Measurements from ENCODE around the gene SEC61A1. TPM values are rescaled to one million over a fixed set of nuclear protein-coding genes. Genes with fewer than 3 reads are reported as not detected.

Gene SEC61A1
- total RNA-seq, 2 donors from 2014 or later = 152 to 174 TPM

DNA sequence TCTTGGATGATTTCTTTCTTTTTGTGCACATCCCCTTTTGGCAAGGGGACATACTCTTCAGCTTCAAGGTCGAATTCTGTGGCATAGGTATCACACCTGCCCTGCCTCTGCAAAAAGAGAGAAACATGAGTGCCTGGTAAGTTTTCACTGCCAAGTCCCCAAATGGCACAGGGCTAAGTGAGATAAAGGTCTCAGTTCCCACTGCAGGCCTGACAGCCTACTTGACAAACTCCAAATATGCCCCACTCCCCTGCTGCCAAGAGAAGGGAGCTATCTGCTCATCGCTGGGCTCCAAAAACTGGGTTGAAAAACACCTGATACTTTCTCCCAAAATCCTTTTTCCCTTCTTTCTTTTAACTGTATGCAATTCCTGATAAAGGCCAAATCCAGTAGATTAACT is 48.4 kb downstream of the SEC61A1 start:
- TF ChIP-seq, protein P1, sequence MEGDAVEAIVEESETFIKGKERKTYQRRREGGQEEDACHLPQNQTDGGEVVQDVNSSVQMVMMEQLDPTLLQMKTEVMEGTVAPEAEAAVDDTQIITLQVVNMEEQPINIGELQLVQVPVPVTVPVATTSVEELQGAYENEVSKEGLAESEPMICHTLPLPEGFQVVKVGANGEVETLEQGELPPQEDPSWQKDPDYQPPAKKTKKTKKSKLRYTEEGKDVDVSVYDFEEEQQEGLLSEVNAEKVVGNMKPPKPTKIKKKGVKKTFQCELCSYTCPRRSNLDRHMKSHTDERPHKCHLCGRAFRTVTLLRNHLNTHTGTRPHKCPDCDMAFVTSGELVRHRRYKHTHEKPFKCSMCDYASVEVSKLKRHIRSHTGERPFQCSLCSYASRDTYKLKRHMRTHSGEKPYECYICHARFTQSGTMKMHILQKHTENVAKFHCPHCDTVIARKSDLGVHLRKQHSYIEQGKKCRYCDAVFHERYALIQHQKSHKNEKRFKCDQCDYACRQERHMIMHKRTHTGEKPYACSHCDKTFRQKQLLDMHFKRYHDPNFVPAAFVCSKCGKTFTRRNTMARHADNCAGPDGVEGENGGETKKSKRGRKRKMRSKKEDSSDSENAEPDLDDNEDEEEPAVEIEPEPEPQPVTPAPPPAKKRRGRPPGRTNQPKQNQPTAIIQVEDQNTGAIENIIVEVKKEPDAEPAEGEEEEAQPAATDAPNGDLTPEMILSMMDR (conservative IDR thresholded peaks at IDR 0.05) = no peak
- peaks cover 76% of the 10 kb centered on the region for H3K36me3 Mint-ChIP-seq (ENCODE audit: low read depth)
- peaks cover 9% of the 10 kb centered on the region for H3K4me1 Mint-ChIP-seq

DNA sequence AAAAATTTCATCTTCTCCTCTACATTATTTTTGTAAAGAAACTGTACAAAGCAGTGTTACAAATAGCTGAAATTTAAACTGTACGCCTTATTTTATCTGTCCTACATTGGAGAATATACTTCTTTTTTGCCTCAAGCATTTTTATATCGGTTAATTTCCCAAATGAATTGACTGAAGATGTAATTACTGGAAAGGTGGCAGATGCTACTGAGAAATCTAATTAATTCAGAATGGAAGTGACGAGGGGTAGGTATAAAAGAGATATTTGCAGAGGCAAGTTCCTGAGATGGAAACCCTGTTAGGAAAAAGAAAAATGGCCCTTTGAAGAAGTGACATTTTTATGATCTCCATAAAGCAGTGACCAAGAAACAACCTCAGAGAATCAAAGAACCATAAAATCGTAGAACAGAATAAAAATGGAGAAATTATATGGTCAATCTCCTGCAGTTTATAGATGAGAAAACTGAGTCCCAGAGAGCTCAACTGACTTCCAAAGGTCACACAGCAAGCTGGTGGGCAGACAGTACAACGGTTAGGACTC is 51.0 kb downstream of the SEC61A1 start:
- H3K27ac Mint-ChIP-seq = no peak overlapping the region
- H3K4me1 Mint-ChIP-seq = peaks cover 15% of the 10 kb centered on the region
- Histone ChIP-seq H3K9me3 (ENCODE audit: control insufficient read depth, low read length) (peaks cover 4% of the 10 kb centered on the region), H3K9ac (ENCODE audit: extremely low read depth, low read length, poor library complexity, severe bottlenecking) (no peak overlapping the region), H3K27me3 (ENCODE audit: control insufficient read depth, insufficient read depth, low read length, poor library complexity, severe bottlenecking) (no peaks in the 10 kb centered on the region), H3K4me3 (ENCODE audit: low read length) (no peak overlapping the region), H3K27ac (ENCODE audit: low read depth, low read length) (no peak overlapping the region), H3K4me1 (ENCODE audit: control insufficient read depth, insufficient read depth, low read length) (peaks cover 24% of the 10 kb centered on the region), H3K36me3 (ENCODE audit: control insufficient read depth, insufficient read depth, low read length) (peaks cover 63% of the 10 kb centered on the region)
- H3K27me3 Mint-ChIP-seq (ENCODE audit: insufficient read depth) = no peaks in the 10 kb centered on the region
- WGBS, 2 experiments (ENCODE audit: insufficient coverage in 1 of 2, insufficient read length in 1 of 2) = 91 to 92% methylated on average over 4 to 5 of the region's 5 CpGs
- TF ChIP-seq, protein P1 (conservative IDR thresholded peaks at IDR 0.05) = no peak
- H3K4me3 Mint-ChIP-seq = no peak overlapping the region
- no peak for DNase-seq
- H3K36me3 Mint-ChIP-seq (ENCODE audit: low read depth) = peaks cover 65% of the 10 kb centered on the region
- no peaks in the 10 kb centered on the region for H3K9me3 Mint-ChIP-seq

More for the DNA sequence above, 48.4 kb downstream of the SEC61A1 start:
- Histone ChIP-seq H3K27me3 (ENCODE audit: control insufficient read depth, insufficient read depth, low read length, poor library complexity, severe bottlenecking) (no peaks in the 10 kb centered on the region), H3K4me1 (ENCODE audit: control insufficient read depth, insufficient read depth, low read length) (peaks cover 26% of the 10 kb centered on the region), H3K36me3 (ENCODE audit: control insufficient read depth, insufficient read depth, low read length) (peaks cover 74% of the 10 kb centered on the region), H3K9ac (ENCODE audit: extremely low read depth, low read length, poor library complexity, severe bottlenecking) (no peak overlapping the region), H3K9me3 (ENCODE audit: control insufficient read depth, low read length) (no peaks in the 10 kb centered on the region), H3K4me3 (ENCODE audit: low read length) (no peak overlapping the region), H3K27ac (ENCODE audit: low read depth, low read length) (no peak overlapping the region)
- H3K27me3 Mint-ChIP-seq (ENCODE audit: insufficient read depth) = no peaks in the 10 kb centered on the region
- peak overlapping the region; percentile 13 for H3K27ac Mint-ChIP-seq
- no peak for DNase-seq
- H3K4me3 Mint-ChIP-seq = no peak overlapping the region
- 89 to 100% methylated on average over 1 to 2 of the region's 2 CpGs for WGBS, 2 experiments (ENCODE audit: insufficient coverage in 1 of 2, insufficient read length in 1 of 2)
- H3K9me3 Mint-ChIP-seq = no peaks in the 10 kb centered on the region

DNA sequence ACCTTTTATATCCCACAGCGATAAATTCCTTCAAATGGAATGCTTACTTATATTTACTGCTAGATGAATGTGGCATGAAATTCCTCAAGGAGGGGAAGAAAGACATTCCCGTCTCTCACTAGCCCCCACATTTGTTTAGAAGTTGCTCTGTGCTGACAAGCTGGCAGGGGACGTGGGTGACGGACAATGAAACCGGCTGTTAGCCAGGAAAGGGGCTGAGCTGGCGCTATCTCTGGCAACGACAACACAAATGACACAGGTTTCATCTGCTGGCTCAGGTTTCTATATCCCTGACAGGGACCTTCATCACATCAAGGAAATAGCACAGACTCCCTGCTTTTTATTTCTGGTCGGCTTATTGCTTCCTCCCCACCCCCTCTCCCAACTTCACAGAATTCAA is 55.6 kb downstream of the SEC61A1 start:
- no peaks in the 10 kb centered on the region for H3K27me3 Mint-ChIP-seq (ENCODE audit: insufficient read depth)
- WGBS, 2 experiments (ENCODE audit: insufficient coverage in 1 of 2, insufficient read length in 1 of 2) = 46 to 71% methylated on average over 4 to 8 of the region's 8 CpGs
- H3K27ac ChIP-seq (ENCODE audit: low read depth, low read length) = no peak overlapping the region

More for the DNA sequence above, 55.6 kb downstream of the SEC61A1 start:
- peak overlapping the region; percentile 29 for H3K4me3 Mint-ChIP-seq
- Histone ChIP-seq H3K9me3 (ENCODE audit: control insufficient read depth, low read length) (peaks cover 4% of the 10 kb centered on the region), H3K9ac (ENCODE audit: extremely low read depth, low read length, poor library complexity, severe bottlenecking) (no peak overlapping the region), H3K36me3 (ENCODE audit: control insufficient read depth, insufficient read depth, low read length) (peaks cover 55% of the 10 kb centered on the region), H3K27me3 (ENCODE audit: control insufficient read depth, insufficient read depth, low read length, poor library complexity, severe bottlenecking) (no peaks in the 10 kb centered on the region), H3K4me3 (ENCODE audit: low read length) (peak overlapping the region; percentile 49), H3K4me1 (ENCODE audit: control insufficient read depth, insufficient read depth, low read length) (peaks cover 5% of the 10 kb centered on the region)
- no peaks in the 10 kb centered on the region for H3K9me3 Mint-ChIP-seq
- peak; percentile 58 for DNase-seq
- peaks cover 59% of the 10 kb centered on the region for H3K36me3 Mint-ChIP-seq (ENCODE audit: low read depth)
- peaks cover 18% of the 10 kb centered on the region for H3K4me1 Mint-ChIP-seq
- TF ChIP-seq, protein P1 (conservative IDR thresholded peaks at IDR 0.05) = no peak
- peak overlapping the region; percentile 70 for H3K27ac Mint-ChIP-seq
